NCI-H2227 (cell line): ENCODE results near the gene TRIM42.

ENCODE experiments used
- DNase-seq: peaks from one replicate; lab custom pipeline; 2025; ENCODE audit not compliant: unreplicated experiment; lab: John Stamatoyannopoulos, UW

Gene TRIM42

GRCh38 chr3:140709751-140710150 is 31.9 kb downstream of the TRIM42 start:
- DNase-seq, result no peak

- DNase-seq, result no peak
Measured at GRCh38 chr3:140710711-140711389, 33.0 kb downstream of the TRIM42 start.

GRCh38 chr3:140711390-140712035 is 33.6 kb downstream of the TRIM42 start:
- peak; percentile 15 for DNase-seq

GRCh38 chr3:140712301-140712700 is 34.4 kb downstream of the TRIM42 start:
- no peak for DNase-seq

- DNase-seq, result no peak
Measured at GRCh38 chr3:140715035-140715434, 37.2 kb downstream of the TRIM42 start.

GRCh38 chr3:140717921-140718320 is 40.1 kb downstream of the TRIM42 start:
- no peak for DNase-seq

GRCh38 chr3:140719841-140720614 is 42.2 kb downstream of the TRIM42 start:
- DNase-seq, result no peak

- no peak for DNase-seq
Measured at GRCh38 chr3:140723576-140723975, 45.7 kb downstream of the TRIM42 start.

GRCh38 chr3:140724856-140725812 is 47.3 kb downstream of the TRIM42 start:
- DNase-seq, result no peak

- DNase-seq, result no peak
Measured at GRCh38 chr3:140726066-140726465, 48.2 kb downstream of the TRIM42 start.

GRCh38 chr3:140727886-140728285 is 50.0 kb downstream of the TRIM42 start:
- DNase-seq, result no peak

- DNase-seq, result no peak
Measured at GRCh38 chr3:140731440-140732119, 53.7 kb downstream of the TRIM42 start.

- no peak for DNase-seq
Measured at GRCh38 chr3:140733623-140734022, 55.8 kb downstream of the TRIM42 start.

GRCh38 chr3:140736863-140737460 is 59.1 kb downstream of the TRIM42 start:
- DNase-seq, result peak; percentile 55

- no peak for DNase-seq
Measured at GRCh38 chr3:140742116-140742515, 64.3 kb downstream of the TRIM42 start.

GRCh38 chr3:140748171-140748570 is 70.3 kb downstream of the TRIM42 start:
- no peak for DNase-seq

- DNase-seq, result no peak
Measured at GRCh38 chr3:140748903-140749302, 71.0 kb downstream of the TRIM42 start.
